GM12892 (cell line): ENCODE data around the gene MYO5C.

Experiments used
- POLR2A ChIP-seq: IDR thresholded peaks from 2 replicates; pipeline ENCODE4 v1.6.1; 2011; ENCODE audit warnings: low read depth, low read length, control low read depth
- TAF1 ChIP-seq: IDR thresholded peaks from 2 replicates; pipeline ENCODE4 v1.6.1; 2011; ENCODE audit warnings: low read depth, mild to moderate bottlenecking, control low read depth, low read length, borderline replicate concordance

DNA sequence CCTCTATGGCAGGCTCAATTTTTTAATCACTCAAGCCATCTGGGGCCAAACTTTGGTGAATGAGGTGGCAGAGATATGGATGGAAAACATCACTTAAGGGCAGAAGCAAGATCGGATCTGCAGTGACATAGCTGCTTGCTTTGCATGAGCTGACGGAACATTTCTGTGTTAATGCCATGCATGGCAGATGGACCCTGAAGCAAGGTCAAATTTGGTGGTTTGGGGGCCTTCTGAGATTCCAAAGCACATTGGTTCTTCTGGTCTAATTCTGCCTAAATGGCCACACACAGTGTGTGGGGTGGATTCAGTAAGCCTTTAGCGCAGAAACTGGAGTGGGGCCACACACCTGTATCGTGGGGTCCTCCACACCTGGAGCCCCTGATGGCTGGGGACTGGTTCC is 144.7 kb downstream of the MYO5C start:
- no peak for TF ChIP-seq POLR2A
- TF ChIP-seq TAF1 = no peak
